Measurements from ENCODE around the gene ACKR1.

- peak; percentile 96 for TF ChIP-seq CTCF (conservative IDR thresholded peaks at IDR 0.05; ENCODE audit: low read length)
- TF ChIP-seq EZH2phosphoT487 (IDR thresholded peaks at IDR 0.05; ENCODE audit: borderline replicate concordance): no peak
Measured at GRCh38 chr1:159214149-159214760, 9.6 kb downstream of the ACKR1 start.

Measured in Loucy (cell line).